ENCODE measurements around the gene GPC6.

Gene GPC6

GRCh38 chr13:94169454-94170144 is 943.0 kb downstream of the GPC6 start:
- Histone ChIP-seq H3K27me3 (ENCODE audit: low read depth, low read length) (no peaks in the 10 kb centered on the region), H3K4me3 (ENCODE audit: low read depth in 1 of 2, low read length in 2 of 2) (no peak overlapping the region), H3K4me1 (ENCODE audit: control insufficient read depth in 1 of 2, insufficient read depth in 2 of 2, low read length in 2 of 2) (no peaks in the 10 kb centered on the region), H3K9me3 (ENCODE audit: control insufficient read depth in 1 of 2, low read length in 2 of 2) (no peaks in the 10 kb centered on the region), H3K36me3 (ENCODE audit: control insufficient read depth in 1 of 2, insufficient read depth in 2 of 2, low read length in 2 of 2) (no peaks in the 10 kb centered on the region), H3K27ac (ENCODE audit: low read length) (no peak overlapping the region)

DNA sequence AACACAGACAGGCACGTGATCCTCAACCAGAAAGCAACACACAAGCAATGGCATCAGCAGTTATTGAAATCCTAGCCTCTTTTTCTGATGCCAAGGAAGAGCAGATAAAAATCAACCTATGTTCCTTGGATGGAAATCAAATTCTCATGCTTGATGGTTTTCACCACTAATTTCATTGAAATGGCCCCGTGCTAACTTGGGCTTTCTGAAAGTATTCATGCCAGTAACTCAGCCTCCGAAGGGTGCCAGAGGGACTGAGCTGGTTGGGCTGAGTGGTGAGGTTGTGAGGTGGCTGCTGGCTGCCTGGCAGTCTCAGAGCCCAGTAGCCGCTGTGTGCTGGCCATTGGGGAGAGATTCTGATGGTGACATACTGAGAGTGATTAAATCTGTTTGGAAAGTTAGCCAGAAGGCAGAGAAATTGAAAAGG is 943.6 kb downstream of the GPC6 start:
- H3K27ac ChIP-seq (ENCODE audit: low read length): no peak overlapping the region
- H3K27me3 ChIP-seq (ENCODE audit: low read depth, low read length): no peaks in the 10 kb centered on the region
- no peaks in the 10 kb centered on the region for H3K36me3 ChIP-seq (ENCODE audit: control insufficient read depth in 1 of 2, insufficient read depth in 2 of 2, low read length in 2 of 2)
- H3K9me3 ChIP-seq (ENCODE audit: control insufficient read depth in 1 of 2, low read length in 2 of 2): no peaks in the 10 kb centered on the region
- no peak overlapping the region for H3K4me3 ChIP-seq (ENCODE audit: low read depth in 1 of 2, low read length in 2 of 2)
- no peaks in the 10 kb centered on the region for H3K4me1 ChIP-seq (ENCODE audit: control insufficient read depth in 1 of 2, insufficient read depth in 2 of 2, low read length in 2 of 2)

DNA sequence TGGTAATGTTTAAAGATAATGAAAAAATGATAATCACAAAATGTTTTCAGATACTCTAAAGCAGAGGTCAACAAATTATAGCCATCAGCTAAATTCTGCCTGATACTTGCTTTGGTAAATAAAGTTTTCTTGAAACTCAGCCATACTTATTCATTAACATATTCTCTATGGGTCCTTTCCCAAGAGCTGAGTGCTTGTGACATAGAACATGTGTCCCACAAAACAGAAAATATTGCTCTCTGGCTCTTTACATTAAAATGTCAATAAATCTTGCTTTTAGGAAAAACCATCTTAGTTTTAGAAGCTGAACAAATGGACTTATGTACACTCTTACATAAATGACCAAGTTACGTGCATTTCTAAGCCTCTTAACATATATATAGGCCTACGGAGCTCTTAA is 945.8 kb downstream of the GPC6 start:
- Histone ChIP-seq H3K9me3 (ENCODE audit: control insufficient read depth in 1 of 2, low read length in 2 of 2) (no peaks in the 10 kb centered on the region), H3K4me3 (ENCODE audit: low read depth in 1 of 2, low read length in 2 of 2) (no peak overlapping the region), H3K27me3 (ENCODE audit: low read depth, low read length) (no peaks in the 10 kb centered on the region), H3K36me3 (ENCODE audit: control insufficient read depth in 1 of 2, insufficient read depth in 2 of 2, low read length in 2 of 2) (no peaks in the 10 kb centered on the region), H3K4me1 (ENCODE audit: control insufficient read depth in 1 of 2, insufficient read depth in 2 of 2, low read length in 2 of 2) (no peaks in the 10 kb centered on the region), H3K27ac (ENCODE audit: low read length) (no peak overlapping the region)

GRCh38 chr13:94173312-94173854 is 946.8 kb downstream of the GPC6 start:
- Histone ChIP-seq H3K27ac (ENCODE audit: low read length) (no peak overlapping the region), H3K4me3 (ENCODE audit: low read depth in 1 of 2, low read length in 2 of 2) (no peak overlapping the region), H3K36me3 (ENCODE audit: control insufficient read depth in 1 of 2, insufficient read depth in 2 of 2, low read length in 2 of 2) (no peaks in the 10 kb centered on the region), H3K9me3 (ENCODE audit: control insufficient read depth in 1 of 2, low read length in 2 of 2) (no peaks in the 10 kb centered on the region), H3K4me1 (ENCODE audit: control insufficient read depth in 1 of 2, insufficient read depth in 2 of 2, low read length in 2 of 2) (no peaks in the 10 kb centered on the region), H3K27me3 (ENCODE audit: low read depth, low read length) (no peaks in the 10 kb centered on the region)

- Histone ChIP-seq H3K9me3 (ENCODE audit: control insufficient read depth in 1 of 2, low read length in 2 of 2) (no peaks in the 10 kb centered on the region), H3K36me3 (ENCODE audit: control insufficient read depth in 1 of 2, insufficient read depth in 2 of 2, low read length in 2 of 2) (no peaks in the 10 kb centered on the region), H3K27ac (ENCODE audit: low read length) (no peak overlapping the region), H3K27me3 (ENCODE audit: low read depth, low read length) (no peaks in the 10 kb centered on the region), H3K4me1 (ENCODE audit: control insufficient read depth in 1 of 2, insufficient read depth in 2 of 2, low read length in 2 of 2) (no peaks in the 10 kb centered on the region), H3K4me3 (ENCODE audit: low read depth in 1 of 2, low read length in 2 of 2) (no peak overlapping the region)
These were observed 947.4 kb downstream of the GPC6 start for GRCh38 chr13:94174009-94174408.

DNA sequence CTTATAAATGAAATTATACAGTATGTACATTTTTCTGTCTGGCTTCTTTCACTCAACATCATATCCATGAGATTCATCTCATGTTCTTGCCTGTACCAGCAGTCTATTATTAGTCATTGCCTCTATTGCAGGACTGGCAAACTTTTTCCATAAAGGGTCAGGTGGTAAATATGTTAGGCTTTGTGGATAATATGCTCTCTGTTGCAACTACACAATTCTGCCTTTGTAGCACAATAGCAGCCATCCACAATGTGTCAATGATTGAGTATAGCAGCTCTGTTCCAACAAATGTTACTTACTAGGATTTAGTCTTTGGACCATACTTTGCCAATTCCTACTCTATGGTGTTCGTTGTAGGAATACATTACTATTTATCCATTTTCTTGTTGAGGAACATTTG is 948.5 kb downstream of the GPC6 start:
- H3K36me3 ChIP-seq (ENCODE audit: control insufficient read depth in 1 of 2, insufficient read depth in 2 of 2, low read length in 2 of 2): no peaks in the 10 kb centered on the region
- H3K27ac ChIP-seq (ENCODE audit: low read length): no peak overlapping the region
- no peaks in the 10 kb centered on the region for H3K9me3 ChIP-seq (ENCODE audit: control insufficient read depth in 1 of 2, low read length in 2 of 2)
- H3K4me1 ChIP-seq (ENCODE audit: control insufficient read depth in 1 of 2, insufficient read depth in 2 of 2, low read length in 2 of 2): no peaks in the 10 kb centered on the region
- H3K27me3 ChIP-seq (ENCODE audit: low read depth, low read length): no peaks in the 10 kb centered on the region
- H3K4me3 ChIP-seq (ENCODE audit: low read depth in 1 of 2, low read length in 2 of 2): no peak overlapping the region

DNA sequence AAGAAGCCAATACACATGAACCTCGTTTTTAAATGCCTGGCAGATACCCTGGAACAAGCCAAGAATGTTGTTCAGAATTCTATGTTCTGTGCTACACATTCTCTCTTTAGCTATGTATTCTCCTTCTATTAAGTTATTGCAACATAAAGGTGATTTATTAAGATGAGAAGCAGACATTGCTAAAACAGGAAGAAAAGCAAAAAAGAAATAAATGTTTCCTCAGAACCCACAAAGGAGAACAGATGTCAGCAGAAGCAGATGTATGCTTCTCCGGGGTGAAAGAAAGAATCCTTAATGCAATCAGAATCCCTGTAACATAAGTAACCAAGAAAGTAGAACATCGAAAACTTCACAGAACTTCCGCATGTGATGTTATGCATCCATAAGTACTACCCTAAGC is 950.0 kb downstream of the GPC6 start:
- Histone ChIP-seq H3K4me3 (ENCODE audit: low read depth in 1 of 2, low read length in 2 of 2) (no peak overlapping the region), H3K36me3 (ENCODE audit: control insufficient read depth in 1 of 2, insufficient read depth in 2 of 2, low read length in 2 of 2) (no peaks in the 10 kb centered on the region), H3K9me3 (ENCODE audit: control insufficient read depth in 1 of 2, low read length in 2 of 2) (no peaks in the 10 kb centered on the region), H3K4me1 (ENCODE audit: control insufficient read depth in 1 of 2, insufficient read depth in 2 of 2, low read length in 2 of 2) (no peaks in the 10 kb centered on the region), H3K27me3 (ENCODE audit: low read depth, low read length) (no peaks in the 10 kb centered on the region), H3K27ac (ENCODE audit: low read length) (no peak overlapping the region)

DNA sequence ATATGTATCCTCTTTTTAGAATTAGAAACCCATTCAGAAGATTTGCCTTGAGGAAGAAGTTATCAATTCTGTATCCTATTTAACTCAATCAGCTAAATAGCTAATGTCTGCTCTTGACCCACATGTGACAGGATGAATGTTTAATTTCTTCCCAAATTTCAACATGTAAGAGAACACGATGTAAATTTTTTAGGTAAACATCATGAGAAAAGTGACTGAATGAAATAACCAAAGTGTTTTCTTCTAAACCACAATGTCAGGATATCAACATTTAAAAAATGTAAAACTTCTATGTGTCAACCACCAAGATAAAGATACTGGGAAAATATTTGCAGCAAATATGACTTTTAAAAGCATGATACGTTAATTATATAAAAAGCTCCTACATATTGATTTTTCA is 950.4 kb downstream of the GPC6 start:
- no peak overlapping the region for H3K27ac ChIP-seq (ENCODE audit: low read length)
- no peak overlapping the region for H3K4me3 ChIP-seq (ENCODE audit: low read depth in 1 of 2, low read length in 2 of 2)

DNA sequence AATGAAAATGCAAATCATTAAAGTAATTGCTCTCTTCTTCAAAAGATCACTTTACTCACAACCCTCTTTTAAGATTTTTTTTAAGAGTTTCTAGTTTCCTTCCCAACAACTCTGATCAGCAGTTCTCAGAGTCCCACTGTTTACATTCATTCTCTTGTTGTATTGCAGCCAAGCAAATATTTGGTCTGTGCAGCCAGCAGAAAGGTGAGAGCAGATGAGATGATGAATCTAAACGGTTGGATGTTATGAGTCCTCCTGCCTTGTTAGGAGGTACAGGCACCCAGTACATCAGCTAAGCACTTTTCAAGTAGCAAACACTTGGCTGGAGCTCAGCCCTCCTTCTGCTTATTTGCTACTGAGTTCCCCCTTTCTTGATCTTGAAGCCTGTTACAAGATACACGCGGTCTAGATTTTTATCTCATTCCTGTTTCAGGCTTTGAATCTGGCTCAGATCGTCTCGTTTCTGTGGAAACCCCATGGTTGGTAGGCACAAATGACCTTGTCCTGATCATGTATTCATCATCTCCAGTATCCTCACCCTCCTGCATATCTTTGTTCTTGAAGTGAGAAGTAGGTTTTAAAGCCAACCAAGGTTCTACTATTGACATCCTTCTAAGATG is 952.1 kb downstream of the GPC6 start:
- Histone ChIP-seq H3K36me3 (ENCODE audit: control insufficient read depth in 1 of 2, insufficient read depth in 2 of 2, low read length in 2 of 2) (no peaks in the 10 kb centered on the region), H3K27ac (ENCODE audit: low read length) (no peak overlapping the region), H3K27me3 (ENCODE audit: low read depth, low read length) (no peaks in the 10 kb centered on the region), H3K9me3 (ENCODE audit: control insufficient read depth in 1 of 2, low read length in 2 of 2) (no peaks in the 10 kb centered on the region), H3K4me3 (ENCODE audit: low read depth in 1 of 2, low read length in 2 of 2) (no peak overlapping the region), H3K4me1 (ENCODE audit: control insufficient read depth in 1 of 2, insufficient read depth in 2 of 2, low read length in 2 of 2) (no peaks in the 10 kb centered on the region)

More for the DNA sequence above, 950.4 kb downstream of the GPC6 start:
- no peaks in the 10 kb centered on the region for H3K4me1 ChIP-seq (ENCODE audit: control insufficient read depth in 1 of 2, insufficient read depth in 2 of 2, low read length in 2 of 2)
- no peaks in the 10 kb centered on the region for H3K27me3 ChIP-seq (ENCODE audit: low read depth, low read length)
- H3K9me3 ChIP-seq (ENCODE audit: control insufficient read depth in 1 of 2, low read length in 2 of 2): no peaks in the 10 kb centered on the region
- no peaks in the 10 kb centered on the region for H3K36me3 ChIP-seq (ENCODE audit: control insufficient read depth in 1 of 2, insufficient read depth in 2 of 2, low read length in 2 of 2)

GRCh38 chr13:94181461-94182107 is 955.0 kb downstream of the GPC6 start:
- H3K9me3 ChIP-seq (ENCODE audit: control insufficient read depth in 1 of 2, low read length in 2 of 2): no peaks in the 10 kb centered on the region
- H3K4me3 ChIP-seq (ENCODE audit: low read depth in 1 of 2, low read length in 2 of 2): no peak overlapping the region
- H3K27ac ChIP-seq (ENCODE audit: low read length): no peak overlapping the region
- H3K36me3 ChIP-seq (ENCODE audit: control insufficient read depth in 1 of 2, insufficient read depth in 2 of 2, low read length in 2 of 2): no peaks in the 10 kb centered on the region
- no peaks in the 10 kb centered on the region for H3K27me3 ChIP-seq (ENCODE audit: low read depth, low read length)
- H3K4me1 ChIP-seq (ENCODE audit: control insufficient read depth in 1 of 2, insufficient read depth in 2 of 2, low read length in 2 of 2): no peaks in the 10 kb centered on the region

- H3K4me3 ChIP-seq (ENCODE audit: low read depth in 1 of 2, low read length in 2 of 2): no peak overlapping the region
- H3K4me1 ChIP-seq (ENCODE audit: control insufficient read depth in 1 of 2, insufficient read depth in 2 of 2, low read length in 2 of 2): no peaks in the 10 kb centered on the region
- H3K9me3 ChIP-seq (ENCODE audit: control insufficient read depth in 1 of 2, low read length in 2 of 2): no peaks in the 10 kb centered on the region
- H3K27ac ChIP-seq (ENCODE audit: low read length): no peak overlapping the region
- no peaks in the 10 kb centered on the region for H3K27me3 ChIP-seq (ENCODE audit: low read depth, low read length)
- no peaks in the 10 kb centered on the region for H3K36me3 ChIP-seq (ENCODE audit: control insufficient read depth in 1 of 2, insufficient read depth in 2 of 2, low read length in 2 of 2)
These were observed 955.7 kb downstream of the GPC6 start for GRCh38 chr13:94182185-94182761.

All from muscle layer of duodenum (tissue), 2 donors.